Lung (tissue), 12 donors: ENCODE measurements around the gene DNAH12. TPM values are rescaled to one million over a fixed set of nuclear protein-coding genes. Genes with fewer than 3 reads are reported as not detected.
"Not testable (repeated sequence)": the region's sequence is repeated elsewhere in the genome, so short reads cannot be mapped to it uniquely, and the experiment has no call there.

ENCODE experiments used
- ATAC-seq: fragments of 200-7000 bp; cut with Tn5 transposase; one replicate; pipeline ENCODE4 v1.9.1; 2020; ENCODE audit warnings: moderate number of reproducible peaks; ENCODE audit not compliant: insufficient read depth, low FRiP score
- DNase-seq, 3 donors: peaks; one replicate each; pipeline ENCODE4 v3.0.0-alpha.2; 2013 to 2017
- H3K27ac ChIP-seq, 2 donors: one replicate each; pipeline ENCODE4 v1.5.1; 2013; ENCODE audit warnings: mild to moderate bottlenecking in 2 of 2, moderate library complexity in 2 of 2, control low read depth in 1 of 2, inconsistent platforms in 1 of 2, low read depth in 1 of 2, low read length in 1 of 2
- H3K27me3 ChIP-seq, 3 donors: one replicate each; pipeline ENCODE4 v1.5.1; 2013; ENCODE audit warnings: low read length in 2 of 3; ENCODE audit not compliant: control insufficient read depth in 3 of 3, insufficient read depth in 3 of 3
- H3K36me3 ChIP-seq, 4 donors: one replicate each; pipeline ENCODE4 v1.5.1; 2013; ENCODE audit warnings: low read length in 4 of 4, mild to moderate bottlenecking in 1 of 4, moderate library complexity in 1 of 4; ENCODE audit not compliant: control insufficient read depth in 4 of 4, insufficient read depth in 4 of 4
- H3K4me1 ChIP-seq, 5 donors: one replicate each; pipeline ENCODE4 v1.5.1; 2013; ENCODE audit warnings: low read length in 5 of 5, mild to moderate bottlenecking in 2 of 5, moderate library complexity in 1 of 5; ENCODE audit not compliant: control insufficient read depth in 5 of 5, insufficient read depth in 5 of 5
- H3K4me3 ChIP-seq: one replicate; pipeline ENCODE4 v1.5.1; 2013; ENCODE audit warnings: mild to moderate bottlenecking, control low read depth, moderate library complexity
- H3K9ac ChIP-seq, 2 donors: one replicate each; pipeline ENCODE4 v1.5.1; 2013; ENCODE audit warnings: low read length in 2 of 2, control low read depth in 1 of 2; ENCODE audit not compliant: insufficient read depth in 1 of 2
- H3K9me3 ChIP-seq, 4 donors: one replicate each; pipeline ENCODE4 v1.5.1; 2013; ENCODE audit warnings: low read length in 3 of 4, mild to moderate bottlenecking in 1 of 4, moderate library complexity in 1 of 4; ENCODE audit not compliant: control insufficient read depth in 4 of 4, insufficient read depth in 3 of 4
- CTCF ChIP-seq: IDR thresholded peaks from 2 replicates; pipeline ENCODE4 v1.5.1; 2012; ENCODE audit warnings: mild to moderate bottlenecking; ENCODE audit errors: control extremely low read depth, extremely low read depth
- WGBS, 2 donors: extraction: QIAGEN DNeasy Blood & Tissue Kit; methylation state at CpG; one replicate each; pipeline ENCODE4 v1.1.7; 2013; 5-methylcytosine and 5-hydroxymethylcytosine counted together
- polyA plus RNA-seq, 2 donors: library from polyadenylated mRNA; stranded (reverse); fragments of 200-250 nt; gene quantifications; one replicate each; pipeline ENCODE4 v1.2.1, GENCODE V29; 2013
- total RNA-seq, 2 donors: library from RNA; depleted of rRNA in 1 of 2; stranded (reverse); fragments of >200 nt in 1 of 2; gene quantifications; one replicate each; pipeline ENCODE4 v1.2.1, GENCODE V29; 2014 to 2021
- donor health status: control.
- donor health status: control.
- donor health status: Bipolar disorder and iron deficiency.
- donor health status: healthy.
- donor health status: DM: yes; HTN: yes; CAD: no.

The DNAH12 gene
- total and polyA plus RNA-seq, 4 donors: 3.3 to 37.8 (median 10.7) TPM

GRCh38 chr3:57446318-57446841 is 97.8 kb downstream of the DNAH12 start:
- Histone ChIP-seq H3K9me3 (no peaks in the 10 kb centered on the region), H3K4me1 (peaks cover 0 to 3% (median 0%) of the 10 kb centered on the region in 5 donors), H3K9ac (no peak overlapping the region), H3K27ac (no peak overlapping the region), H3K4me3 (no peak overlapping the region), H3K27me3 (no peaks in the 10 kb centered on the region), H3K36me3 (no peaks in the 10 kb centered on the region)
- 43 to 59% methylated on average over 1 of the region's 1 CpG for whole genome bisulfite sequencing, 2 donors
- ATAC-seq: no peak
- DNase-seq: no peak
- no peak for TF ChIP-seq CTCF

GRCh38 chr3:57444469-57444868 is 99.7 kb downstream of the DNAH12 start:
- no peak for TF ChIP-seq CTCF
- Histone ChIP-seq H3K4me3 (no peak overlapping the region), H3K27ac (no peak overlapping the region), H3K9me3 (no peaks in the 10 kb centered on the region), H3K27me3 (no peaks in the 10 kb centered on the region), H3K36me3 (no peaks in the 10 kb centered on the region), H3K9ac (no peak overlapping the region), H3K4me1 (peaks cover 0 to 2% (median 0%) of the 10 kb centered on the region in 5 donors)
- DNase-seq: no peak
- ATAC-seq: no peak
- WGBS, 2 donors: 89 to 95% methylated on average over 5 of the region's 5 CpGs

GRCh38 chr3:57440144-57440543 is 104.0 kb downstream of the DNAH12 start:
- not testable (repeated sequence) for H3K4me3 ChIP-seq, H3K36me3 ChIP-seq, H3K27me3 ChIP-seq, DNase-seq, ATAC-seq, H3K9ac ChIP-seq, H3K27ac ChIP-seq, H3K9me3 ChIP-seq, H3K4me1 ChIP-seq

- H3K36me3 ChIP-seq, H3K27ac ChIP-seq, ATAC-seq, H3K9ac ChIP-seq, H3K27me3 ChIP-seq, H3K4me3 ChIP-seq, DNase-seq, H3K9me3 ChIP-seq, H3K4me1 ChIP-seq: not testable (repeated sequence)
- 80 to 87% methylated on average over 7 of the region's 7 CpGs for WGBS, 2 donors
Measured at GRCh38 chr3:57438460-57438859, 105.7 kb downstream of the DNAH12 start.
